Subcutaneous abdominal adipose tissue (tissue), 5 donors: ENCODE results near the gene FAM236A.
"Not testable (repeated sequence)": the region's sequence is repeated elsewhere in the genome, so short reads cannot be mapped to it uniquely, and the experiment has no call there.

ENCODE experiments used
- H3K27ac ChIP-seq: one replicate; pipeline ENCODE4 v1.7.0; 2013; ENCODE audit warnings: low read depth, mild to moderate bottlenecking, inconsistent platforms, low read length, moderate library complexity
- H3K27me3 ChIP-seq, 5 donors: one replicate each; pipeline ENCODE4 v1.7.0; 2013; ENCODE audit warnings: low read length in 5 of 5, inconsistent platforms in 1 of 5; ENCODE audit not compliant: control insufficient read depth in 5 of 5, insufficient read depth in 4 of 5
- H3K36me3 ChIP-seq, 5 donors: one replicate each; pipeline ENCODE4 v1.7.0; 2013; ENCODE audit warnings: low read length in 5 of 5; ENCODE audit not compliant: control insufficient read depth in 5 of 5, insufficient read depth in 5 of 5
- H3K4me1 ChIP-seq, 5 donors: one replicate each; pipeline ENCODE4 v1.7.0; 2013; ENCODE audit warnings: low read length in 5 of 5, mild to moderate bottlenecking in 3 of 5, moderate library complexity in 1 of 5; ENCODE audit not compliant: control insufficient read depth in 5 of 5, insufficient read depth in 5 of 5
- H3K4me3 ChIP-seq, 5 donors: one replicate each; pipeline ENCODE4 v1.7.0; 2013; ENCODE audit warnings: low read length in 5 of 5, low read depth in 1 of 5
- H3K9ac ChIP-seq, 5 donors: one replicate each; pipeline ENCODE4 v1.7.0; 2013; ENCODE audit warnings: low read length in 5 of 5, mild to moderate bottlenecking in 4 of 5, moderate library complexity in 3 of 5
- H3K9me3 ChIP-seq, 5 donors: one replicate each; pipeline ENCODE4 v1.7.0; 2013; ENCODE audit warnings: low read length in 5 of 5; ENCODE audit not compliant: control insufficient read depth in 5 of 5
- donor health status: healthy.
- donor health status: healthy.
- donor health status: healthy.
- donor health status: healthy.
- donor health status: healthy.

The FAM236A gene

DNA sequence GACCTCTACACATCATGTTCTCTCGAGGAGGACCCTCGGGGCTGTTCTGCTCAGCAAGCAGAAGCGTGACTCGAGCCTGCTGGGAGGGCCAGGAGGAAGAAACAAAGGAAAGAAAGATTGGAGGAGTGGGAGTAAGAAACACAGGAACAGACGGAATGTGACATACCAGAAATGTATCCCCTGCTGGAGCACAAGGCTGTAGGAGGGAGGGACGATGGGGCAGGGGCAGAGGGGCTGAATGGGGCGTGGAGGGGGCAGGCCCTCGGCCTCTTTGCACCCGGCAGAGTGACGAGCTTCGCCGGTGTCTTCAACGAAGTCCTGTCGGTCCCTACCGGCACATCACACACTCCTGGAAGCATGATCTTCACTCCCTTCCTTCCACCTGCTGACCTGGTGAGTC lies at the start of gene FAM236A:
TSS of gene FAM236A (plus strand) at position 301 of the 400 bp plus-strand sequence. CDS start at position 358, 57 bp downstream.
- not testable (repeated sequence) for H3K9ac ChIP-seq, H3K9me3 ChIP-seq, H3K4me1 ChIP-seq, H3K4me3 ChIP-seq, H3K36me3 ChIP-seq, H3K27me3 ChIP-seq, H3K27ac ChIP-seq

DNA sequence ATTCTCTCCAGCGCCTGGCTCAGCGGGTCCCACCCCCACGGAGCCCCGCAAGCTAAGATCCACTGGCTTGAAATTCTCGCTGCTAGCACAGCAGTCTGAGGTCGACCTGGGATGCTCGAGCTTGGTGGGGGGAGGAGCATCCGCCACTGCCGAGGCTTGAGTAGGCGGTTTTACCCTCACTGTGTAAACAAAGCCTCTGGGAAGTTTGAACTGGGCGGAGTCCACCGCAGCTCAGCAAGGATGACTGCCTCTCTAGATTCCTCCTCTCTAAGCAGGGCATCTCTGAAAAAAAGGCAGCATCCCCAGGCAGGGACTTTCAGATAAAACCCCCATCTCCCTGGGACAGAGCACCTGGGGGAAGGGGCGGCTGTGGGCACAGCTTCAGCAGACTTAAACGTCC lies 48.3 kb upstream of the FAM236A start:
- not testable (repeated sequence) for H3K4me3 ChIP-seq, H3K4me1 ChIP-seq, H3K27me3 ChIP-seq, H3K9ac ChIP-seq, H3K27ac ChIP-seq, H3K36me3 ChIP-seq, H3K9me3 ChIP-seq

DNA sequence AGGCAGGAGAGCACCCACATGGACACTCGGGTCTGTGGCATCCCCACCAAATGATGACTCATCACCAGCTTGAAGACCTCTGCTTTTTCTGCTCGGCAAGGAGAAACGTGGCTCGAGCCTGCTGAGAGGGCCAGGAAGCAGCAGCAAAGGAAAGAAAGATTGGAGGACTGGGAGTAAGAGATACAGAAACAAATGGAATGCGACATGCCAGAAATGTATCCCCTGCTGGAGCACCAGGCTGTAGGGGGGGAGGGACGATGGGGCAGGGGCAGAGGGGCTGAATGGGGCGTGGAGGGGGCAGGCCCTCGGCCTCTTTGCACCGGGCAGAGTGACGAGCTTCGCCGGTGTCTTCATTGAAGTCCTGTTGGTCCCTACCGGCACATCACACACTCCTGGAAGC lies 25.7 kb upstream of the FAM236A start, which contains the start of gene FAM236C:
TSS of gene FAM236C (plus strand) at position 301 of the 400 bp plus-strand sequence. CDS start 100 bp downstream, outside the sequence.
- not testable (repeated sequence) for H3K9me3 ChIP-seq, H3K27me3 ChIP-seq, H3K36me3 ChIP-seq, H3K4me1 ChIP-seq, H3K4me3 ChIP-seq, H3K27ac ChIP-seq, H3K9ac ChIP-seq

DNA sequence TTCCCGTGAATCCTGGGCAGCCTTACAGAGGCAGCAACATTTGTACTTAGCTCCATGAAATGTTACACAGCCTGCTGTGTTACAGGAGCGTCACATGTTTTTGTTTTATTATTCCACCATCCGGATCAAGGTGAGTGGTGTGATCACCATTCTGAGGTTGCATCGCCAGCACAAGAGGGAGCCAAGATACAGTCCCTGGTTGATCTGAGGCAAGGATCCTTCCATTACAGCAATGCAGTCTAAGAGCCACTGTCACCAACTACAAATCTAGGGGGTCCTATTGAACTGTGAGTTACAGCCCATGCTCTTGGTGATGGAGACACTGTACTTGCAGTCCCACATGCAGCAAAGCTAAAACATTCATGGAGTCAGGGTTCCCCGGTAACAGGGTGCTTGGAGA lies 21.9 kb upstream of the FAM236A start:
- not testable (repeated sequence) for H3K27ac ChIP-seq, H3K4me1 ChIP-seq, H3K27me3 ChIP-seq, H3K9ac ChIP-seq, H3K9me3 ChIP-seq, H3K4me3 ChIP-seq, H3K36me3 ChIP-seq

DNA sequence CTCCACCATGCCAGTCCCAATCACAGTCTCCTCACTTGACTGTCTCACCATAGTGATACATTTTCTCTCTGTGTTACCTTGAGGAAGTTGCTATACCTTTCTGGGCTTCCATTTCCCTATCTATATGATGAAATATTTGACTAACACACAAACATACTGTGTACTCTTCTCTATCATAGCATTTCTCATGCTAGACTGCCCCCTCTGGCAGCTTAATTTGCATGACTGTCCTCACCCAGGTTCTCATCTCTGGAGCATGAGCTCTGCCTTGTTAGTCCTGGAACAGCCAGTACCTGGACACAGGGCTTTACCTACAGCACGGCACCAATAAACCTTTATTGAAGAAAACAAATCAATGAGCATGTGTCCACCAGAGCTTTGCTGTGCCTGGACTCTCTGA lies 5.7 kb upstream of the FAM236A start:
- H3K9ac ChIP-seq, result not testable (repeated sequence)

DNA sequence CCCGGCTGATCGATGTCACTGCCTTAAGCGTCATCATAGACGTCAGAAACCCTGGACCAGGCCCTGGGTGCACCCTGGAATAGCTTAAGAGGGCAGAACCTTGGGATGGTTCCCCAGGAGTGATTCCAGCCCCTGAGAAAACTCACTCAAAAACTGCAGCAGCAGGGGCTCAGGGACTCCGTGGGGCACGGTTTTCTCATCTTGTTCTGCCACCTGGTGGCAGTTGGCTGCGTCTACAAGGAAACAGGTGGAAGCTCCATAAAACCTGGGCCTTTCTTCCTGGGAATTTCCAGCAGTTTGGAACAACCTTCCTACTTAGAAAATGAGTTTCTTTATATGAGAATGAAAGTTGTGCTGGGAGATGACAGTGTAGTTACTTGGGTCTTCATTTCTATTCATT lies 1.6 kb upstream of the FAM236A start:
- H3K27ac ChIP-seq, H3K9ac ChIP-seq, H3K9me3 ChIP-seq, H3K36me3 ChIP-seq, H3K27me3 ChIP-seq, H3K4me1 ChIP-seq, H3K4me3 ChIP-seq: not testable (repeated sequence)

More for the DNA sequence above, 5.7 kb upstream of the FAM236A start:
- not testable (repeated sequence) for H3K4me1 ChIP-seq, H3K4me3 ChIP-seq, H3K9me3 ChIP-seq, H3K27ac ChIP-seq, H3K36me3 ChIP-seq, H3K27me3 ChIP-seq

DNA sequence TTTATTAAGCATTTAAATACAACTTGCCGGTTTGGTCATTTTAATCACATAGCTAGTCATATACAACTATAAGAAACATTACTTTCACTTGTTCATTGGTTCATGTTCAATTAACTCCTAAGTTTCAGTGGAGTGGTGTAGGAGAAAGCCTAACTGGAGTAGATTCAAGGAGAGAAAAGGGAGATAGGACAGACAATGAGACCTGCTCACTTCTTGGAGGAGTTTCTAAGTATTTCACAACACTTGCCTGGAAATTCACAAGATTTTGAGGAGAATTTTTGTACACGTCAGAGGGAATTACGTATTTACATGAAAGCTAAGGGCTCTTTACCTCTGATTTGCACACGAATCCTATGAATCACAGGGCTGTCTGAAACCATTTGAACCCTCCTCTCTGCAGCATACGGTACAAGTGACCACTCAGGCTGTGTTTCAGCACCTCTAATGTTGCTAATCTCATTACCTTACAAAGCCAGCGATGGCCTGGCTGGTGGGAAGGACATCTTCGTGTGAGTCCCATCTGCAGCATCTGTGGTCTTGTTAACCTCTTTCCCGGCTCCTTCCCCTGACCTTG lies 1.0 kb upstream of the FAM236A start:
- not testable (repeated sequence) for H3K9me3 ChIP-seq, H3K9ac ChIP-seq, H3K27me3 ChIP-seq, H3K27ac ChIP-seq, H3K36me3 ChIP-seq, H3K4me3 ChIP-seq, H3K4me1 ChIP-seq

DNA sequence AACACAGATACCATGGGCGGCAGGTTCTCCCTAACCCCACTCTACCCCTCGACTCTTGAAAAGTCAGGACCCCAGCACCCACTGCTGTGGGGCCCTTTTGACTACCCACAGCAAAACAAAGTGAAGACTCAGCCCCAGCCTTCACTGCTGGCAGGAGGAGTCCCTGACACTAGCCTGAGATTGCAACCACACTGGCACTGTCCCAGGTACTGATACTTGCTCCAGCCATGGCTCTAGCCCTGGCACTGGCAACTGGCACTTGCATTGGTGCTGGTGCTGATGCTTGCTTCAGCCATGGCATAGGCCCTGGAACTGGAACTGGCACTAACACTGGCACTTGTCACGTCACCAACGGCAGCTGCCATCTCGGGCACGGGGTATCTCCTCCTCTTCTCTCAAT lies 4.3 kb downstream of the FAM236A start:
- H3K4me3 ChIP-seq, H3K27ac ChIP-seq, H3K4me1 ChIP-seq, H3K36me3 ChIP-seq, H3K27me3 ChIP-seq, H3K9me3 ChIP-seq, H3K9ac ChIP-seq: not testable (repeated sequence)

DNA sequence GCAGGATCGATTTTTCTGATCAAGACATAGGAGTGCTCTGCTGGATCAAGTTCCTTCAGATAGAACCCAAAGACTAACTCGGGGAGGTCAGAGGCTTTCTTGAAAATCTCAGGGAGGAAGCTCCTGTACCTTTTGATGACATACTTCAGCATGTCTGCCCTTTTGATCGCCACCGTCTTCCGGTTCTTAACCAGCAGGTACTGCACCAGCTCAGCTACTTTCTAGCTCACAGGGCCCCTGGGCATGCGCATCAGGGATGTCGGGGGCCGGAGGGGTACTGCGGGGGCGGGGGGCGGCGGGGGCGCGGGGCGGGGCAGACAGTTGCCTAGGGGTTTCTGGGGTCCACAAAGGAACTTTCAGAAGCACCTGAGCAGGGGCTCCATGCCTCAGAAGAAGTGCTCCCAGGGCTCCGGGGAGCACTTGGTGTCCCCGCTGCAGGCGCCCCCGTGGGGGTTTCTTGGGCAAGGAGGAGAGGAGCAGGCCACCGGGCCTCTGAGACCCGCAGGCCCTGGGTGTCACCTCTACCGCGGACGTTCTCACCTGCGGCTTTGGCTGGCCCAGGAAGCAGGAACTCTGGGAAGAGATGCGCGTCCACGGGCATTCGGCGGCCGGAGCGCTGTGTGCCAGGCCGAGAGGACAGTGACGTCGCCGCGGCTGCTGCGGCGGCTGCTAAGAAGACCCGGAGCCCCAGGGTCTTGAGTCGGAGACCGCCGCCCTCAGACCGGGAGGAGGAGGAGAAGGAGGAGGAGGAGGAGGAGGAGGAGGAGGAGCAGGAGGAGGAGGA lies 5.2 kb downstream of the FAM236A start:
- H3K9me3 ChIP-seq, H3K27ac ChIP-seq, H3K4me3 ChIP-seq, H3K4me1 ChIP-seq, H3K9ac ChIP-seq, H3K27me3 ChIP-seq, H3K36me3 ChIP-seq: not testable (repeated sequence)

DNA sequence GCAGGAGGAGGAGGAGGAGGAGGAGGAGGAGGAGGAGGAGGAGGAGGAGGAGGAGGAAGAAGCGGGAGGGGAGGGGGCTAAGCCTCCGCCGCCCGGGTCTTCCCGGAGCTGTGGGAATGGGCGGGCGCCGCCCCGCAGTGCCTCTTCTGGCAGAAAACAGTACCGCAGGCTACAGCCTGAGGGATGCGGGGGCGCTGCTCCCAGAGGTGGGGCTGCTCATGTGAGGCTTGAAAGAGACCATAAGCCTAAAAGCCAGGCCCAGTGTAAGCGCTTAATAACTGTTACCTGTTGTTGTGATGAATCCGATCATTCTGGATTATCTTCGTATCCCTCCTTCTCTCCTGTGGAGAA lies 5.8 kb downstream of the FAM236A start, which contains the start of gene DMRTC1:
TSS of gene DMRTC1 (minus strand) at position 19 of the 351 bp plus-strand sequence. CDS start 68,143 bp downstream, outside the sequence.
- H3K27me3 ChIP-seq, H3K4me3 ChIP-seq, H3K27ac ChIP-seq, H3K36me3 ChIP-seq, H3K9ac ChIP-seq, H3K4me1 ChIP-seq, H3K9me3 ChIP-seq: not testable (repeated sequence)
